H9 (cell line): ENCODE data around the gene NEXMIF. TPM values are rescaled to one million over a fixed set of nuclear protein-coding genes. Genes with fewer than 3 reads are reported as not detected.

Source experiments
- DNase-seq: peaks from one replicate; pipeline ENCODE4 v3.0.0-alpha.2; 2017
- H2AFZ ChIP-seq: one replicate; pipeline ENCODE4 v1.6.1; 2013; ENCODE audit warnings: mild to moderate bottlenecking, low read length, control low read depth, moderate library complexity
- H2AK5ac ChIP-seq: 2 replicates; pipeline ENCODE4 v1.6.1; 2013; ENCODE audit warnings: low read length, control low read depth, mixed read lengths; ENCODE audit not compliant: insufficient read length
- H2BK120ac ChIP-seq: one replicate; pipeline ENCODE4 v1.6.1; 2013; ENCODE audit warnings: low read depth, mild to moderate bottlenecking, low read length, control low read depth, inconsistent platforms; ENCODE audit not compliant: poor library complexity, severe bottlenecking
- H2BK12ac ChIP-seq: 2 replicates; pipeline ENCODE4 v1.6.1; 2013; ENCODE audit warnings: low read length, control low read depth, mixed read lengths, low read depth; ENCODE audit not compliant: insufficient read length
- H2BK15ac ChIP-seq: 2 replicates; pipeline ENCODE4 v1.6.1; 2013; ENCODE audit warnings: low read depth, low read length, control low read depth
- H2BK20ac ChIP-seq: one replicate; pipeline ENCODE4 v1.6.1; 2013; ENCODE audit warnings: low read depth, mild to moderate bottlenecking, low read length, control low read depth, inconsistent platforms; ENCODE audit not compliant: poor library complexity, severe bottlenecking
- H2BK5ac ChIP-seq: 2 replicates; pipeline ENCODE4 v1.6.1; 2013; ENCODE audit warnings: low read length, control low read depth, mixed read lengths; ENCODE audit not compliant: insufficient read length
- H3K14ac ChIP-seq: 2 replicates; pipeline ENCODE4 v1.6.1; 2013; ENCODE audit warnings: low read length, control low read depth; ENCODE audit not compliant: insufficient read depth
- H3K18ac ChIP-seq: 2 replicates; pipeline ENCODE4 v1.6.1; 2013; ENCODE audit warnings: low read depth, mild to moderate bottlenecking, mixed read lengths, low read length, control low read depth; ENCODE audit not compliant: insufficient read length
- H3K23ac ChIP-seq: 2 replicates; pipeline ENCODE4 v1.6.1; 2013; ENCODE audit warnings: low read length, control low read depth, mixed read lengths, low read depth; ENCODE audit not compliant: insufficient read length
- H3K23me2 ChIP-seq: 2 replicates; pipeline ENCODE4 v1.6.1; 2013; ENCODE audit warnings: low read depth, mild to moderate bottlenecking, mixed read lengths, low read length, control low read depth; ENCODE audit not compliant: insufficient read length, poor library complexity, severe bottlenecking
- H3K27ac ChIP-seq: 2 replicates; pipeline ENCODE4 v1.5.1; 2013; ENCODE audit warnings: low read length, control low read depth, mixed read lengths, low read depth; ENCODE audit not compliant: insufficient read length
- H3K27me3 ChIP-seq: 2 replicates; pipeline ENCODE4 v1.6.1; 2013; ENCODE audit warnings: low read length, control low read depth, inconsistent platforms; ENCODE audit not compliant: insufficient read depth
- H3K4ac ChIP-seq: 2 replicates; pipeline ENCODE4 v1.6.1; 2013; ENCODE audit warnings: low read depth, mild to moderate bottlenecking, control low read depth, inconsistent platforms, low read length, moderate library complexity
- H3K4me1 ChIP-seq: 2 replicates; pipeline ENCODE4 v1.6.1; 2013; ENCODE audit warnings: low read length, control low read depth, inconsistent platforms; ENCODE audit not compliant: insufficient read depth
- H3K4me2 ChIP-seq: 2 replicates; pipeline ENCODE4 v1.6.1; 2013; ENCODE audit warnings: low read length, control low read depth, mixed read lengths; ENCODE audit not compliant: insufficient read length, insufficient read depth
- H3K56ac ChIP-seq: 2 replicates; pipeline ENCODE4 v1.6.1; 2013; ENCODE audit warnings: low read depth, mild to moderate bottlenecking, mixed read lengths, low read length, control low read depth; ENCODE audit not compliant: insufficient read length
- H3K79me1 ChIP-seq: 2 replicates; pipeline ENCODE4 v1.6.1; 2013; ENCODE audit warnings: low read depth, mild to moderate bottlenecking, moderate library complexity, low read length, control low read depth, inconsistent platforms; ENCODE audit not compliant: insufficient read depth, poor library complexity, severe bottlenecking
- H3K79me2 ChIP-seq: 2 replicates; pipeline ENCODE4 v1.6.1; 2013; ENCODE audit warnings: low read length, control low read depth, inconsistent platforms; ENCODE audit not compliant: insufficient read depth
- H3K9ac ChIP-seq: 2 replicates; pipeline ENCODE4 v1.6.1; 2013; ENCODE audit warnings: low read length, control low read depth, mixed read lengths; ENCODE audit not compliant: insufficient read length; ENCODE audit errors: extremely low read depth
- H3K9me3 ChIP-seq: one replicate; pipeline ENCODE4 v1.6.1; 2013; ENCODE audit warnings: low read depth, low read length, inconsistent platforms; ENCODE audit not compliant: control insufficient read depth
- H3T11ph ChIP-seq: one replicate; pipeline ENCODE4 v1.6.1; 2013; ENCODE audit warnings: mild to moderate bottlenecking, low read length, control low read depth, inconsistent platforms
- H4K20me1 ChIP-seq: one replicate; pipeline ENCODE4 v1.6.1; 2013; ENCODE audit not compliant: control insufficient read depth, insufficient read length, insufficient read depth
- H4K5ac ChIP-seq: 2 replicates; pipeline ENCODE4 v1.6.1; 2013; ENCODE audit warnings: low read depth, mild to moderate bottlenecking, mixed read lengths, low read length, control low read depth; ENCODE audit not compliant: insufficient read length
- H4K8ac ChIP-seq: replicated peaks from 2 replicates; pipeline ENCODE4 v1.6.1; 2013; ENCODE audit warnings: low read length, control low read depth, mixed read lengths, low read depth; ENCODE audit not compliant: insufficient read length
- H4K91ac ChIP-seq: 2 replicates; pipeline ENCODE4 v1.6.1; 2013; ENCODE audit warnings: low read depth, mild to moderate bottlenecking, moderate library complexity, mixed read lengths, low read length, control low read depth; ENCODE audit not compliant: insufficient read length
- H3K27ac Mint-ChIP-seq, 3 experiments: 2 replicates in 2 of 3; 3 replicates in 1 of 3; pipeline ENCODE4 v1.8.0; 2020 to 2021; ENCODE audit warnings: mixed read lengths in 3 of 3, mild to moderate bottlenecking in 1 of 3, moderate library complexity in 1 of 3
- H3K27me3 Mint-ChIP-seq: 2 replicates; pipeline ENCODE4 v1.8.0; 2021; ENCODE audit warnings: low read depth, mild to moderate bottlenecking, moderate library complexity, mixed read lengths
- H3K36me3 Mint-ChIP-seq, 3 experiments: 2 replicates in 2 of 3; 3 replicates in 1 of 3; pipeline ENCODE4 v1.8.0; 2020 to 2021; ENCODE audit warnings: low read depth in 3 of 3, mixed read lengths in 3 of 3; ENCODE audit not compliant: insufficient read depth in 1 of 3
- H3K4me1 Mint-ChIP-seq, 2 experiments: 2 replicates each; pipeline ENCODE4 v1.8.0; 2020; ENCODE audit warnings: mixed read lengths in 2 of 2
- H3K4me3 Mint-ChIP-seq, 2 experiments: 2 replicates in 1 of 2; 3 replicates in 1 of 2; pipeline ENCODE4 v1.8.0; 2020 to 2021; ENCODE audit warnings: mild to moderate bottlenecking in 2 of 2, mixed read lengths in 2 of 2, moderate library complexity in 1 of 2
- H3K9me3 Mint-ChIP-seq, 2 experiments: 2 replicates in 1 of 2; 3 replicates in 1 of 2; pipeline ENCODE4 v1.8.0; 2020; ENCODE audit warnings: mild to moderate bottlenecking in 2 of 2, mixed read lengths in 2 of 2, moderate library complexity in 1 of 2
- WGBS: extraction: QIAGEN DNeasy Blood & Tissue Kit; methylation state at CpG from one replicate; pipeline ENCODE4 v1.1.7; 2013; ENCODE audit warnings: missing lambda C conversion rate, low lambda C conversion rate, mixed read lengths; ENCODE audit not compliant: insufficient read length; ENCODE audit errors: extremely low coverage; 5-methylcytosine and 5-hydroxymethylcytosine counted together
- total RNA-seq: library from RNA; stranded (reverse); gene quantifications from 2 replicates; pipeline ENCODE4 v1.2.1, GENCODE V29; 2021
- TF ChIP-seq, protein P1 (sequence below): fragments of 200-600 bp; sonication (generic); conservative IDR thresholded peaks from 3 replicates; pipeline ENCODE4 v1.8.0; 2021; ENCODE audit warnings: antibody characterized with exemption, mild to moderate bottlenecking

The NEXMIF gene
- total RNA-seq, 1 experiment from 2014 or later: 0.22 TPM

DNA sequence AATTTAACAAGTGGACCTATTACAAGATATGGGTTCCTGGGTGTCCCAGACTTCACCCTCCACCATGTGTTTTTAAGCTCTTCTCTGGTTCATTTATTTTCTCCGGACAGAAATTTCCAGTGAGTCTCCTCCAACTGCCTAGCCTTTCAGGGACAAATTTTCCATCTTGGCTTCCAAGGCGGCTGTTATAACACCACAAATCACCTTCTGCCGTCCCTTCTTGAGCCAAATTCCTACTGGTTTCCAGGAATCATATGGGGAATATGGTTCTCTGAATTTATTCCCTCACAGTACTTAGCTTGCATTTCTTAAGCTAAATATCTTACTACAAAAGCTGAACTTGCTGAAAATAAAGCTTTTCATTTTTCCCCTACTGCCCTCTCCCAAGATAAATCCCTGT lies 18.8 kb downstream of the NEXMIF start:
- Mint-ChIP-seq H3K27me3 (no peaks in the 10 kb centered on the region), H3K9me3 (peaks cover 67 to 73% of the 10 kb centered on the region in 2 experiments), H3K27ac (no peak overlapping the region), H3K36me3 (peaks cover 4 to 10% (median 7%) of the 10 kb centered on the region in 3 experiments; a peak in 5 of 7 replicates), H3K4me3 (no peak overlapping the region), H3K4me1 (peaks cover 0 to 3% of the 10 kb centered on the region in 2 experiments; a peak in 1 of 4 replicates)
- Histone ChIP-seq H2AFZ (no peak overlapping the region), H3K23ac (no peak overlapping the region), H3K79me2 (no peaks in the 10 kb centered on the region), H3T11ph (no peak overlapping the region), H3K27ac (no peak overlapping the region), H3K18ac (no peak overlapping the region), H3K14ac (no peak overlapping the region), H3K27me3 (no peaks in the 10 kb centered on the region), H3K9me3 (peaks cover 36% of the 10 kb centered on the region), H3K23me2 (no peaks in the 10 kb centered on the region), H2BK15ac (no peak overlapping the region), H4K8ac (no peak overlapping the region), H2BK12ac (no peak overlapping the region), H3K9ac (no peak overlapping the region), H3K4me1 (no peaks in the 10 kb centered on the region), H2BK20ac (no peak overlapping the region), H4K91ac (no peak overlapping the region), H4K5ac (no peak overlapping the region), H4K20me1 (no peaks in the 10 kb centered on the region), H3K79me1 (no peaks in the 10 kb centered on the region), H2AK5ac (no peak overlapping the region), H2BK5ac (no peak overlapping the region), H3K4ac (no peak overlapping the region), H2BK120ac (no peak overlapping the region), H3K56ac (no peak overlapping the region), H3K4me2 (no peak overlapping the region)
- no CpG with 5 or more reads among the region's 3 CpGs for WGBS
- TF ChIP-seq, protein P1, sequence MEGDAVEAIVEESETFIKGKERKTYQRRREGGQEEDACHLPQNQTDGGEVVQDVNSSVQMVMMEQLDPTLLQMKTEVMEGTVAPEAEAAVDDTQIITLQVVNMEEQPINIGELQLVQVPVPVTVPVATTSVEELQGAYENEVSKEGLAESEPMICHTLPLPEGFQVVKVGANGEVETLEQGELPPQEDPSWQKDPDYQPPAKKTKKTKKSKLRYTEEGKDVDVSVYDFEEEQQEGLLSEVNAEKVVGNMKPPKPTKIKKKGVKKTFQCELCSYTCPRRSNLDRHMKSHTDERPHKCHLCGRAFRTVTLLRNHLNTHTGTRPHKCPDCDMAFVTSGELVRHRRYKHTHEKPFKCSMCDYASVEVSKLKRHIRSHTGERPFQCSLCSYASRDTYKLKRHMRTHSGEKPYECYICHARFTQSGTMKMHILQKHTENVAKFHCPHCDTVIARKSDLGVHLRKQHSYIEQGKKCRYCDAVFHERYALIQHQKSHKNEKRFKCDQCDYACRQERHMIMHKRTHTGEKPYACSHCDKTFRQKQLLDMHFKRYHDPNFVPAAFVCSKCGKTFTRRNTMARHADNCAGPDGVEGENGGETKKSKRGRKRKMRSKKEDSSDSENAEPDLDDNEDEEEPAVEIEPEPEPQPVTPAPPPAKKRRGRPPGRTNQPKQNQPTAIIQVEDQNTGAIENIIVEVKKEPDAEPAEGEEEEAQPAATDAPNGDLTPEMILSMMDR: no peak
- no peak for DNase-seq
